GM20431 (cell line): ENCODE measurements around the gene RALA.

ENCODE experiments used
- in situ Hi-C: fragments of 300-500 bp; cut with MseI, MboI; formaldehyde crosslinking; loops from one replicate; pipeline ENCODE4 v1.15.0; 2020; ENCODE audit warnings: low sequenced_read_pairs; ENCODE audit not compliant: unreplicated experiment

The RALA gene

GRCh38 chr7:39623047-39623731, at the start of gene RALA:
Gene RALA (plus strand): TSS chr7:39623572. CDS start chr7:39686668, 63,096 bp downstream.
- in situ Hi-C loops = no loop called here

GRCh38 chr7:39574673-39575349, 48.6 kb upstream of the RALA start:
- in situ Hi-C loops = no loop called here

GRCh38 chr7:39577229-39577874, 46.0 kb upstream of the RALA start:
- in situ Hi-C loops = no loop called here

- in situ Hi-C loops = loop anchor here (10.0 kb wide), 1 partner anchor 164 kb away; no protein-coding TSS in a partner anchor
Measured at GRCh38 chr7:39580149-39580874, 43.1 kb upstream of the RALA start.

- in situ Hi-C loops = loop anchor here (10.0 kb wide), 1 partner anchor 162 kb away; no protein-coding TSS in a partner anchor
Measured at GRCh38 chr7:39582536-39582935, 40.8 kb upstream of the RALA start.

GRCh38 chr7:39583539-39583938, 39.8 kb upstream of the RALA start:
- in situ Hi-C loops = loop anchor here (10.0 kb wide), 1 partner anchor 161 kb away; no protein-coding TSS in a partner anchor

GRCh38 chr7:39587393-39587792, 36.0 kb upstream of the RALA start:
- in situ Hi-C loops = loop anchor here (10.0 kb wide), 1 partner anchor 157 kb away; no protein-coding TSS in a partner anchor

GRCh38 chr7:39588416-39588815, 35.0 kb upstream of the RALA start:
- in situ Hi-C loops = loop anchor here (10.0 kb wide), 1 partner anchor 156 kb away; no protein-coding TSS in a partner anchor

- in situ Hi-C loops = loop anchor here (10.0 kb wide), 1 partner anchor 155 kb away; no protein-coding TSS in a partner anchor
Measured at GRCh38 chr7:39589323-39590111, 33.9 kb upstream of the RALA start.

- in situ Hi-C loops = no loop called here
Measured at GRCh38 chr7:39592586-39592985, 30.8 kb upstream of the RALA start.

GRCh38 chr7:39594988-39595620, 28.3 kb upstream of the RALA start:
- in situ Hi-C loops = no loop called here

- in situ Hi-C loops = no loop called here
Measured at GRCh38 chr7:39602351-39602750, 21.0 kb upstream of the RALA start.

GRCh38 chr7:39603924-39604323, 19.4 kb upstream of the RALA start:
- in situ Hi-C loops = no loop called here

- in situ Hi-C loops = no loop called here
Measured at GRCh38 chr7:39605087-39605486, 18.3 kb upstream of the RALA start.

GRCh38 chr7:39606352-39606751, 17.0 kb upstream of the RALA start:
- in situ Hi-C loops = no loop called here

GRCh38 chr7:39606941-39607340, 16.4 kb upstream of the RALA start:
- in situ Hi-C loops = no loop called here

GRCh38 chr7:39607865-39608264, 15.5 kb upstream of the RALA start:
- in situ Hi-C loops = no loop called here

GRCh38 chr7:39608278-39608677, 15.1 kb upstream of the RALA start:
- in situ Hi-C loops = no loop called here
